ENCODE measurements around the gene TIMD4.

The TIMD4 gene

DNA sequence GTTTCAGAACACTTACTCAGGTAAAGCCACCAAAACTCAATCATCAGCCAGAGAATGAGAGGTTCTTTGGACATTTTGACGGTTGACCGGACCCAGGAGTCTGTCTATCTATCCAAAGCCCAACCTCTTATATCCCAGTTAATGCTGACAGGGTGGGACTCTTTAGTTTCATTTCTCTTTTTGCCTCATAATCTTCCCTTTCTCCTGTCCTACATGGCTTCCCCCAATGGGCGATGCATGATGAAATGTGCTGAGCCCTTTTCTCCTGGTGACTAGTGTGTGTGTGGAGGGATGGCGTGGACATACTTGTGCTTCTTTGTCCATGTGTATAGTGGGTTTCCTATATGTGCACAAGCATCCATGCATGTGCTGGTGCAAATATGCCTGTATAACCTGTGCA is at the start of gene TIMD4:
Gene TIMD4 (minus strand): TSS at position 102 of the 400 bp plus-strand sequence. CDS start 28 bp downstream, at position 74.
- TF ChIP-seq GATA3 (IDR thresholded peaks at IDR 0.05; ENCODE audit: low read depth, low read length) (no peak), GATA2 (IDR thresholded peaks at IDR 0.05; ENCODE audit: low read depth, low read length) (no peak)

DNA sequence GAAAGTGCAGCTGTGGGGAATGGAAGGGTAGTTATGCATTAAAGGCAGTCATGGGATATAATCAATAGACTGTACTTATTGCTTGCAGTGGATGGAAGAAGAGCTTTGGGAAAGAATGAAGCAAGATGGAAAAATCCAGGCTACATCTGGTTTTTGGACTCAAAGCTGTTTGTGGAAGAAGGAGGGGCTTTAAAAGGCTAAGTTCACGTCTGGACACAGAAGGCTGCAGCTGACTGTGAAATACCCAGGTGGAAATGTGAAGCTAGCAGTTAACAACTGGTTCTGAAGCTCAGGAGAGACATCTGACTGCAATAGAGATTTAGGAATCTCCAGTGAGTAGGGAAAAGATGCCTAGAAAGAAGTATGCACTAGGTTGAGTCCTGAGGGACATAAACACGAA is 43.2 kb upstream of the TIMD4 start:
- TF ChIP-seq GATA3 (IDR thresholded peaks at IDR 0.05; ENCODE audit: low read depth, low read length) (no peak), GATA2 (IDR thresholded peaks at IDR 0.05; ENCODE audit: low read depth, low read length) (no peak)

DNA sequence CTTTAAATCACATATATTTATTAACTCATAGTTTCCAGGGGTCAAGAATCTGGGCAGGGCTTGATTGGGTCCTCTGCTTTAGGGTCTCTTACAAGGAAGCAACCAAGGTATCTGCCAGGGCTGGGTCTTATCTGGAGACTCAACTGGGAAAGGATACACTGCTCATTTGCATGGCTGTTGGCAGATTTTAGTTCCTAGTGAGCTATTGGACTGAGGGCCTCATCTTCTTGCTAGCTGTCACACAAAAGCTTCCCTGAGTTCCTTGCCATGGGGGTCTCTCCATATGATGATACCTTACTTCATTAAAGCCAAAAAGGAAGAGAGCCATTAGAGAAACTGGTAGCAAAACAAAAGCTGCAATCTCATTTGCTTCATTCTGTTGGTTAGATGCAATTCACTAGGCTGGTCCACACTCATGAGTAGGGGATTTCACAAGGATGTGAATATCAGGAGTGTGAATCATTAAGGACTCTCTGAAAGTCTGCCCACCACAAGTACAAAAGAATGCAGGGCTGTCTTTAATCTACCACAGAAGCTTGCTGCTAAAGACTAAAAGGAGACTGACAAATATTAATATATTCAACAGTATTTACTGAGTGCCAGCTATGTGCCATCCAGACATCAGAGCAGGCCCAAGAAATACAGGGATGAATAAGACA is 42.0 kb upstream of the TIMD4 start:
- no peak for TF ChIP-seq GATA2 (IDR thresholded peaks at IDR 0.05; ENCODE audit: low read depth, low read length)
- no peak for TF ChIP-seq GATA3 (IDR thresholded peaks at IDR 0.05; ENCODE audit: low read depth, low read length)

DNA sequence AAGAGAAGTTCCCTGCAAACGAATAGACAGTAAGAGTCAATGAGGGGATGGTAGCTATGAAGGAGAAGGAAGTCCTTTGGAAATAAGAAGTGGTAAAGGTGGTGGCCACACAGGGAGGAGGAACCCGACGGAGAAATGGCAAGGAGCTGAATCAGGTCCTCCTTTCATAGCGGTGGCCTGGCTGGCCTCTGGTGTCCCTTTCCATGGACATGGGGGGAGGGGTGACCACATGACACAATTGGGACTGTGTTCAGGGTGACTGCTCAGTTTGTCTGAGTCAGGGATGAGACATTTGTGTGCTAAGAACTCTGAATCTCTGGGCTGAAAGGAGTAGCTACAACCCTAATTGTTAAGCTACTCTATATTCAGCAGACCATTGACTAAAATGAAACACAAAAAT is 28.7 kb upstream of the TIMD4 start:
- no peak for TF ChIP-seq GATA2 (IDR thresholded peaks at IDR 0.05; ENCODE audit: low read depth, low read length)
- no peak for TF ChIP-seq GATA3 (IDR thresholded peaks at IDR 0.05; ENCODE audit: low read depth, low read length)

DNA sequence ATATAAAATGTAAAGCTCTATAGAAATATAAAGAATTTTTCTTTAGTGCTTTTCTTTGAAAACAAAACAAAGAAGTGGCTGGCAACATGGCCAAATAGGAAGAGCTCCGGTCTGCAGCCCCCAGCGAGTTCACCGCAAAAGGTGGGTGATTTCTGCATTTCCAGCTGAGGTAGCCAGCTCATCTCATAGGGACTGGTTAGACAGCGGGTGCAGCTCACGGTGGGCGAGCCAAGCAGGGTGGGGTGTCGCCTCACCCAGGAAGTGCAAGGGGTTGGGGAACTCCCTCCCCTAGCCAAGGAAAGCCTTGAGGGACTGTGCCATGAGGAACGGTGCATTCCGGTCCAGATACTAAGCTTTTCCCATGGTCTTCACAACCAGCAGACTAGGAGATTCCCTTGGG is 21.0 kb upstream of the TIMD4 start:
- no peak for TF ChIP-seq GATA3 (IDR thresholded peaks at IDR 0.05; ENCODE audit: low read depth, low read length)
- TF ChIP-seq GATA2 (IDR thresholded peaks at IDR 0.05; ENCODE audit: low read depth, low read length) = no peak

DNA sequence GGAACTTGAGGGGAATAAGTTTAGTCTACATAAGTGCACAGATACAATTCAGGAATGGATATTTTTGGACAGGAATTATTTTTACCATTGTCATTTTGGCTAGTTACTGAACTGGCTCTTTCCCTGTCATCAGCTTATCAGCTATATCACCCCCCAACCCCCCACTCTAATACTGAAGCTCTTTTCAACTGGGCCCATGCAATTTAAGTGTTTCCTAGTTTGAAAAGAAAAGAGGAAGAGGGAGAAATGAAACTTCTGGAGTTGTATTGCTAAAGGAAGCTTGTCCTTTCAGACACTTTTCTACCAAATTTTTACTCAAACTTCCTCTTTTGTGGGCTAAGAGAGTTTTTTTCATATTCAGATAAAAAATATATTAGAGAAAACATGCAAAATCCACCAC is 18.5 kb upstream of the TIMD4 start:
- TF ChIP-seq GATA3 (IDR thresholded peaks at IDR 0.05; ENCODE audit: low read depth, low read length) (no peak), GATA2 (IDR thresholded peaks at IDR 0.05; ENCODE audit: low read depth, low read length) (no peak)

DNA sequence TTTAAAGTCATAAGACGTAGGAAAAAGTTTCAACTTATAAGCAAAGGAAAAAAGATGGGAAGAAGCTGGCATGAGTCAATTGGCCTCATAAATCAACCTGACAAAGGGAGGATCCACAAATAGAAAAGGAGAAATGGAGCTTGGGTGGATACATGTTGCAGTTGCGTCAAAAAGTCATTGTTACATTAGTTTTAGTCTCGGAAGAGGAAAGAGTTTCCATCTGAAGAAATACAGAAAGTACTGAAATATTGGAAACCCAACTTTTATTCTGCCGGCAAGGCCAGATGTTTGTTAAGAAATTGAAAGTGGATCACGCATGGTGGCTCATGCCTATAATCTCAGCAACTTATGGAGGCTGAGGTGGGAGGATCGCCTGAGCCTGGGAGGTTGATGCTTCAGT is 11.3 kb upstream of the TIMD4 start:
- TF ChIP-seq GATA2 (IDR thresholded peaks at IDR 0.05; ENCODE audit: low read depth, low read length) (no peak), GATA3 (IDR thresholded peaks at IDR 0.05; ENCODE audit: low read depth, low read length) (no peak)

DNA sequence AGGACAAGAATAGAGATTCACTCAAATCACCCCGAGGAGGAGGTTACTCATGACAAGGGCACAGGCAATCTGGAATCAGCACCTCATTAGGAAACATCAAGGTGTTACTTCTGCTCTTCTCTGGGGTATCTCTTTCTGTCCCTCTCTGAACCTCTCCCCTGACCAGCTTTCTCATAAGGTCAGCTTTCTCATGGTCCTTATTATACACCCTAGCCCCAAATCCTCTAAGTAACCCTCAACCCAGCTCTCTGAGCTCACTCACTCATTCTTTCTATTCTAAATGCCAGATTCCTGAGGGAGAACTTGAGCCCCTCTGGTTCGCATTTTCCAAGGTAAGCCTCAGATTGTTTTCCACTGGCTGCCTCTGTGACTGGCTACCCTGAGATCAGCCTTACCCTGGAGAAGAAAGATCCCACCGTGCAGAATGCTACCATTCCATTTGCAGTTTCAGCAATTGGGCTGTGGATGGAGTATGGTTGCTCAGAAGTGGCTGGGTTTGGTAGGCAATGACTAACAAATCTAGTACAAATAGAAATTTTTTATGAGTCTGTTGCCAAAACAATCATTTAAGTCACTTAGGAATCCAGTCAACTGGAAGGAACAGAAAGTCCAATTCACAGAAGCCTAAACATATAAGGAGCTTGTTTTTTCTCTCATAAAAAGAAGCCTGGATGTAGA is 9.0 kb upstream of the TIMD4 start:
- TF ChIP-seq GATA3 (IDR thresholded peaks at IDR 0.05; ENCODE audit: low read depth, low read length) (no peak), GATA2 (IDR thresholded peaks at IDR 0.05; ENCODE audit: low read depth, low read length) (no peak)

DNA sequence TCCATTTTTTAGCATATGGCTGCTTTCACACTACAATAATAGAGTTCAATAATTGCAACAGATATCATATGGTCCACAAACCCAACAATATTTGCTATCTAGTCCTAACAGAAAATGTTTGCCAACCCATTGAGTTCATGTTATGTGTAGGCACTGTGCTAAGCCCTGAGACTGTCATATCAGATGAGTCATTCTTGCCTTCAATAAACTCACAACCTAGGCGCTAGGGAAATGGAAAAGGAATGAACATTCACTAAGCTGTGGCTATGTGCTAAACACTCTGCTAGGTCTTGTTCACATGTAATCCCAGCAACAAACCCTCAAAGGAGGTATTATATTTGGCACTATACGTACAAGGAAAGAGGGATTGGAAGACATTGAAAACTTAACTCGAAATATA is 8.4 kb upstream of the TIMD4 start:
- no peak for TF ChIP-seq GATA2 (IDR thresholded peaks at IDR 0.05; ENCODE audit: low read depth, low read length)
- TF ChIP-seq GATA3 (IDR thresholded peaks at IDR 0.05; ENCODE audit: low read depth, low read length) = no peak

DNA sequence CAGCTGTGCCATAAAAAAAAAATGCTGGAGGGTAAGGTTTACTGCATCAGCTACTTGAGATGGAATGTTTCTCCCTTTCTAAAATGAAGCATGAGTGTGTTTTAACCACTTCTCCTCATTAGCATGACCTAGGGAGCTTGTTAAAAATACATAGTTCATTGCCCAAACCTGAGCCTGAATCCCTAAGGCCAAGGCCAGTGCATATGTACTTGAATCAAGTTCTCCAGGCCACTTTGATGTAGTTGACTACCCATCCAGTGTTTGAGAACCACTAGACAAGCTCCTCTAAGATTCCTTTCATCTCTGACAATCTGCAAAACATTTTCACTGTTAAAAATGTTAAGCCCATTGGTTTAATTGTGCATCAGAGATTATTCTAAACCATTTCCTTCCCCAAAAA is 6.7 kb downstream of the TIMD4 start:
- TF ChIP-seq GATA3 (IDR thresholded peaks at IDR 0.05; ENCODE audit: low read depth, low read length) = no peak
- TF ChIP-seq GATA2 (IDR thresholded peaks at IDR 0.05; ENCODE audit: low read depth, low read length) = no peak

DNA sequence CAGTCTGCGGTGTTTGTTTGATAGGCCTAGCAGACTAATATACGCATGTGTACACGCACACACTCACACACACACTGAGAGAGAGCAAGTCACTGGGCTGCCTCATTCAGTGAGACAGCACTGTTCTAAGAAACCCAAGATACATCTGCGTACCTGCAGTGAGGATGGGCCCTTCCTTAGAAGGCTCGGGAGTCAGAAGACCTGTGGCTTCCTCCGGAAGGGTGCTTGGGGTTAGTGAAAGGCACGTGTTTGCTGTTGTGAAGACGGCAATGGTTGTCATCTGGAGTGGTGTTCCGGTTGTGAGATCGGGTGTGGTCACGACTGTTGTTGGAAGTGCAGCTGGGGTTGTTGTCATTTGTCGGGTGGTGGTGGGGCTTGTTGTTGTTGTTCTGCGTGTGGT is 11.7 kb downstream of the TIMD4 start:
- TF ChIP-seq GATA2 (IDR thresholded peaks at IDR 0.05; ENCODE audit: low read depth, low read length) (no peak), GATA3 (IDR thresholded peaks at IDR 0.05; ENCODE audit: low read depth, low read length) (no peak)

DNA sequence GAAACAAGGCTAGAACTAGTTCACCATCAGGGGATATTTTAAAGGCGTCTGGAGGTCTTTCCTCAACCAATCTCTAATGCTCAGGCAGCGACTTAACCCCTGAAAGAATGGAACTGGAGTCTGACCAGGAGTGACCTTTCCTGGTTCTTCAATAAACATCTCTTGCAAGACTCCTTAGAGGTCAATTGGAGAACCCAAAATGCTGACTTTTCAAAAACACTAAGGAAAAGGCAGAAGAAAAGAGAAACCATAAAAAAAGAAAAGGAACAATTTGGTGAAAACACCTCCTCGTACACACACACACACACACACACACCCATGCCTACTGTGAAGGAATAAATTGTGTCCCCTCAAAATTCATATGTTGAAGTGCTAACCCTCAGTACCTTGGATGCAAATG is 12.3 kb downstream of the TIMD4 start:
- no peak for TF ChIP-seq GATA3 (IDR thresholded peaks at IDR 0.05; ENCODE audit: low read depth, low read length)
- no peak for TF ChIP-seq GATA2 (IDR thresholded peaks at IDR 0.05; ENCODE audit: low read depth, low read length)

DNA sequence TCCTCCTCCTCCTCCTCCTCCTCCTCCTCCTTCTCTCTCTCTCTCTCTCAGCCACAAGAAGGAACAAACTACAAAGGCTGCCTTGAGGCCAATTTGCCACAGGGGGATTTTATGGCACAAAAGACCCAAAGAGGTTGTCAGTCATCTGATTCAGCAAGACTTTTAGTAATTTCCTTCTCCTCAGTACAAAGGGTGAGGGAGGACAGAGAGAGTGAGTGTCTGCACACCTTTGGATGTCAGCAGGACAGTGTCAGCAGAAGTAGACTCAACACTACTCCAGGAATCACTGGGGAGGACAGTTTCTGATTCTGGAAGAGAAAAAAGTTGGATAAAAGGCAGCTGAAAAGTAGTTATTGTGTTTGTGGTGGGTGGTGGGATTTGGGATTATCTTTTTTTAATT is 13.6 kb downstream of the TIMD4 start:
- no peak for TF ChIP-seq GATA2 (IDR thresholded peaks at IDR 0.05; ENCODE audit: low read depth, low read length)
- TF ChIP-seq GATA3 (IDR thresholded peaks at IDR 0.05; ENCODE audit: low read depth, low read length) = no peak

DNA sequence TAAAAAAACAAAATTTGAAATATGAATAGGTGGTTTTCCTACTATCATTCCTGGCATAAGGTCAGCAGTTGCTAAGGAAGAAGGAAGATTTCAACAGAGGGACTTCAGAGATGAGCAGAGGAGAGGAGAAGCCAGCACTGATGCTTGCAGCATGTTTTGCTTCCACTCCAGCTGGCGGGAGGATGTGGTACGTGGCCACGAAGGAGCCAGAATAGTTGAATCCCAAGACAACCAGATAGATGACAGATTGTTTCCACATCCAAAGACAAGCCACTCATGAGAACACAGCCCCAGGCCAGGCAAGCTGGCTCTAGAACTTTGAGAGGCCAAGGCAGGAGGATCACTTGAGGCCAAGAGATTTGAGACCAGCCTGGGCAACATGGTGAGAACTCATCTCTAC is 15.1 kb downstream of the TIMD4 start:
- TF ChIP-seq GATA2 (IDR thresholded peaks at IDR 0.05; ENCODE audit: low read depth, low read length) (no peak), GATA3 (IDR thresholded peaks at IDR 0.05; ENCODE audit: low read depth, low read length) (no peak)

DNA sequence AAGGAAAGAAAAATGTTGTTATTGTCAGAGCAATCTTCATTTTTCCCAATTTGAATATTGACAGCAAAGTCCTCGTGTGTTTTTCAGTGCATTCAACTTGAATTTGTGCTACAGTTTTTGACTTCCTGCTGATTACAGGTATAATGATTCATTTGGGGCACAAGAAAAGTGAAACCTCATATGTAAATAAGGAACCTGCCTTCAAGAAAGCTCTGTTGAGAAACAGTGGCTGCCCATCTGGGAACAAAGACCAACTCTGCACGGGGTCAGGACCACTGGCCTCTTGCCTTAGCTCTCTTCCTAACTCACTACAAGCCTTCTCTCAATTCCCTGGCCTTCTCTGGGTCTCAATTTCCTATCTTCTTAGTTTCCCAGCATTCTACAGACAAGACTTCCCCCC is 21.0 kb downstream of the TIMD4 start:
- no peak for TF ChIP-seq GATA2 (IDR thresholded peaks at IDR 0.05; ENCODE audit: low read depth, low read length)
- no peak for TF ChIP-seq GATA3 (IDR thresholded peaks at IDR 0.05; ENCODE audit: low read depth, low read length)
